ENCODE results near the gene KNSTRN. TPM values are rescaled to one million over a fixed set of nuclear protein-coding genes. Genes with fewer than 3 reads are reported as not detected.
A peak's percentile ranks its signal among the peaks of the same experiment; 100 is the strongest.

KNSTRN gene
- total RNA-seq, 3 donors from 2014 or later (not counting 1 experiment from before 2014, with no cell fraction given) = 5.4 to 7.6 (median 5.6) TPM

- Mint-ChIP-seq H3K4me3 (no peak overlapping the region), H3K4me1 (no peaks in the 10 kb centered on the region), H3K27me3 (ENCODE audit: low read depth in 2 of 2) (no peaks in the 10 kb centered on the region), H3K9me3 (no peaks in the 10 kb centered on the region), H3K27ac (no peak overlapping the region), H3K36me3 (no peaks in the 10 kb centered on the region)
- intact Hi-C loops (cut with micrococcal nuclease) = no loop called here
- TF ChIP-seq CTCF (IDR thresholded peaks at IDR 0.05) = no peak
- no peaks in the 10 kb centered on the region for H3K27me3 ChIP-seq (ENCODE audit: control insufficient read depth, insufficient read depth, low read length)
- 96% methylated on average over 12 of the region's 13 CpGs for WGBS (ENCODE audit: insufficient coverage)
- H3K9me3 ChIP-seq (ENCODE audit: control insufficient read depth, insufficient read depth, low read length) = no peaks in the 10 kb centered on the region
- H3K36me3 ChIP-seq (ENCODE audit: control insufficient read depth, insufficient read depth, low read length) = peaks cover 50% of the 10 kb centered on the region
- no peak overlapping the region for H3K27ac ChIP-seq (ENCODE audit: low read length)
- DNase-seq = no peak
- no peak overlapping the region for H3K4me3 ChIP-seq (ENCODE audit: low read length)
- H3K4me1 ChIP-seq (ENCODE audit: control insufficient read depth, insufficient read depth, low read length) = peaks cover 5% of the 10 kb centered on the region
- ATAC-seq = peak in 1 of 3 donors; percentile 50
Observed at GRCh38 chr15:40388941-40389823, 6.7 kb downstream of the KNSTRN start.

GRCh38 chr15:40389824-40390595 lies 7.5 kb downstream of the KNSTRN start:
- Mint-ChIP-seq H3K27ac (no peak overlapping the region), H3K36me3 (no peaks in the 10 kb centered on the region), H3K9me3 (no peaks in the 10 kb centered on the region), H3K4me3 (no peak overlapping the region), H3K27me3 (ENCODE audit: low read depth in 2 of 2) (no peaks in the 10 kb centered on the region), H3K4me1 (no peaks in the 10 kb centered on the region)
- TF ChIP-seq CTCF (IDR thresholded peaks at IDR 0.05) = no peak
- H3K9me3 ChIP-seq (ENCODE audit: control insufficient read depth, insufficient read depth, low read length) = no peaks in the 10 kb centered on the region
- no peak overlapping the region for H3K4me3 ChIP-seq (ENCODE audit: low read length)
- intact Hi-C loops (cut with micrococcal nuclease) = no loop called here
- ATAC-seq (no peak), DNase-seq (no peak)
- peaks cover 50% of the 10 kb centered on the region for H3K36me3 ChIP-seq (ENCODE audit: control insufficient read depth, insufficient read depth, low read length)
- WGBS (ENCODE audit: insufficient coverage) = 95% methylated on average over 2 of the region's 2 CpGs
- H3K27ac ChIP-seq (ENCODE audit: low read length) = no peak overlapping the region
- H3K27me3 ChIP-seq (ENCODE audit: control insufficient read depth, insufficient read depth, low read length) = no peaks in the 10 kb centered on the region
- peaks cover 7% of the 10 kb centered on the region for H3K4me1 ChIP-seq (ENCODE audit: control insufficient read depth, insufficient read depth, low read length)

GRCh38 chr15:40392986-40393948 lies 10.7 kb downstream of the KNSTRN start:
- no peaks in the 10 kb centered on the region for H3K9me3 ChIP-seq (ENCODE audit: control insufficient read depth, insufficient read depth, low read length)
- no peaks in the 10 kb centered on the region for H3K27me3 ChIP-seq (ENCODE audit: control insufficient read depth, insufficient read depth, low read length)
- peaks cover 36% of the 10 kb centered on the region for H3K36me3 ChIP-seq (ENCODE audit: control insufficient read depth, insufficient read depth, low read length)
- no peaks in the 10 kb centered on the region for H3K36me3 Mint-ChIP-seq
- peaks cover 4 to 6% of the 10 kb centered on the region in 2 donors for H3K4me1 Mint-ChIP-seq
- H3K4me3 Mint-ChIP-seq = no peak overlapping the region
- peaks cover 13% of the 10 kb centered on the region for H3K4me1 ChIP-seq (ENCODE audit: control insufficient read depth, insufficient read depth, low read length)
- ATAC-seq (no peak), DNase-seq (no peak)
- no peaks in the 10 kb centered on the region for H3K9me3 Mint-ChIP-seq
- intact Hi-C loops (cut with micrococcal nuclease) = no loop called here
- no peak overlapping the region for H3K27ac Mint-ChIP-seq
- no peak overlapping the region for H3K4me3 ChIP-seq (ENCODE audit: low read length)
- 100% methylated on average over 2 of the region's 4 CpGs for WGBS (ENCODE audit: insufficient coverage)
- no peaks in the 10 kb centered on the region for H3K27me3 Mint-ChIP-seq (ENCODE audit: low read depth in 2 of 2)
- no peak for TF ChIP-seq CTCF (IDR thresholded peaks at IDR 0.05)
- H3K27ac ChIP-seq (ENCODE audit: low read length) = no peak overlapping the region
